OCI-LY7 (cell line): Measurements from ENCODE around the gene IP6K3. TPM values are rescaled to one million over a fixed set of nuclear protein-coding genes. Genes with fewer than 3 reads are reported as not detected.

Experiments
- BruUV-seq: library from RNA; stranded (reverse); fragments of 400-500 nt; replicated peaks from 2 replicates; lab custom pipeline; 2021; lab: Mats Ljungman, UMichigan
- CTCF ChIA-PET: fragments of 300-600 bp; sonication (Branson Sonifier 250); formaldehyde crosslinking; loops from one replicate; lab custom pipeline; 2022; ENCODE audit warnings: antibody characterized with exemption; ENCODE audit not compliant: unreplicated experiment; lab: Charles Lee
- POLR2A ChIA-PET: fragments of 300-600 bp; sonication (Branson Sonifier 250); formaldehyde crosslinking; loops from one replicate; lab custom pipeline; 2022; ENCODE audit warnings: antibody characterized with exemption; lab: Charles Lee
- DNase-seq: peaks from one replicate; pipeline ENCODE4 v3.0.0-alpha.2; 2015; ENCODE audit warnings: low spot score
- H2AFZ ChIP-seq: fragments of 200-600 bp; sonication (generic), shearing (Covaris generic); 2 replicates; pipeline ENCODE4 v1.6.1; 2014; ENCODE audit warnings: mild to moderate bottlenecking, antibody characterized with exemption, low read length, moderate library complexity
- H3K27ac ChIP-seq: fragments of 200-600 bp; sonication (generic); 2 replicates; pipeline ENCODE4 v1.5.1; 2014; ENCODE audit warnings: mixed run types, low read depth, mild to moderate bottlenecking, moderate library complexity, low read length, inconsistent platforms; ENCODE audit not compliant: poor library complexity, severe bottlenecking
- H3K36me3 ChIP-seq: fragments of 200-600 bp; sonication (generic); 2 replicates; pipeline ENCODE4 v1.6.1; 2014; ENCODE audit warnings: mild to moderate bottlenecking, antibody characterized with exemption, low read length, moderate library complexity, mixed read lengths; ENCODE audit not compliant: insufficient read depth
- H3K4me1 ChIP-seq: fragments of 200-600 bp; sonication (generic); 2 replicates; pipeline ENCODE4 v1.5.1; 2014; ENCODE audit warnings: mild to moderate bottlenecking, low read length; ENCODE audit not compliant: insufficient read depth, poor library complexity, severe bottlenecking
- H3K4me2 ChIP-seq: fragments of 200-600 bp; sonication (generic); 2 replicates; pipeline ENCODE4 v1.6.1; 2014; ENCODE audit warnings: mild to moderate bottlenecking, low read length
- H3K4me3 ChIP-seq: fragments of 200-600 bp; sonication (generic); 2 replicates; pipeline ENCODE4 v1.5.1; 2014; ENCODE audit warnings: mild to moderate bottlenecking, low read depth, low read length; ENCODE audit not compliant: poor library complexity, severe bottlenecking
- H3K79me2 ChIP-seq: fragments of 200-600 bp; sonication (generic); 2 replicates; pipeline ENCODE4 v1.6.1; 2016; ENCODE audit warnings: low read depth, mild to moderate bottlenecking, low read length, moderate library complexity, mixed read lengths; ENCODE audit not compliant: insufficient read depth
- H3K9me2 ChIP-seq: fragments of 200-600 bp; sonication (generic); 2 replicates; pipeline ENCODE4 v1.6.1; 2016; ENCODE audit warnings: mild to moderate bottlenecking, low read length, mixed read lengths; ENCODE audit not compliant: insufficient read depth
- H3K9me3 ChIP-seq: fragments of 200-600 bp; sonication (generic); 2 replicates; pipeline ENCODE4 v1.6.1; 2014; ENCODE audit warnings: mild to moderate bottlenecking, mixed run types, low read length, mixed read lengths
- H4K20me1 ChIP-seq: fragments of 200-600 bp; sonication (generic); 2 replicates; pipeline ENCODE4 v1.6.1; 2014; ENCODE audit warnings: mild to moderate bottlenecking, antibody characterized with exemption, low read length, moderate library complexity, mixed read lengths; ENCODE audit not compliant: insufficient read depth
- EZH2phosphoT487 ChIP-seq: fragments of 200-600 bp; sonication (generic); IDR thresholded peaks from 2 replicates; pipeline ENCODE4 v1.6.1; 2018; ENCODE audit warnings: low read depth, borderline replicate concordance, mild to moderate bottlenecking, mixed run types, antibody characterized with exemption, low read length, moderate library complexity, mixed read lengths
- intact Hi-C: fragments of 100-400 bp; cut with micrococcal nuclease; formaldehyde crosslinking; loops from one replicate; pipeline ENCODE4 v1.10.0; 2022; ENCODE audit not compliant: unreplicated experiment
- total RNA-seq, 2 experiments: library from RNA; depleted of rRNA in 1 of 2; stranded (reverse); fragments of >200 nt in 1 of 2; shearing (Covaris generic) in 1 of 2; gene quantifications; 2 replicates each; pipeline ENCODE4 v1.2.3, GENCODE V29; 2014 to 2022
- TF ChIP-seq, protein P1 (sequence below): fragments of 200-600 bp; sonication (generic); conservative IDR thresholded peaks from 2 replicates; pipeline ENCODE4 v1.5.1; 2014; ENCODE audit warnings: mild to moderate bottlenecking, antibody characterized with exemption, low read length, moderate library complexity, mixed read lengths

Gene IP6K3
- total RNA-seq, 2 experiments from 2014 or later = not detected

DNA sequence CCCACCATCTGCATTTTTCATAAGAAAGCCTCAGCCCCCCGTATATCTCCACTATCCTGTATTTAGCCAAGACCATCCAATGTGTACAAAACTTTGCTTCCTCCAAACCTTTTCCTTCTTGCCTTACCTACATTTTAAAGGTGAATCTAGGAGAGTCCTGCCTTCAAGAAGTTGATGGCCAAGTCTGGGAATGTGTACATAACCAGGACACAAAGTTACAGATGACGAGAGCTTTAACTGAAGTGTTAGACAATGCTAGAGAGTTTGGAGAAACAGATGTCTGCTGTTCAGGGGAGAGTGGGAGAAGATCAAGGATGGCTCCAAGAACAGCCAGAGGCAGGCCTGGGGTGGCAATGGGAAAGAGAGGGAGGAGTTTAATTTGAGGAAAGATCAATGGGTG lies 32.9 kb downstream of the IP6K3 start:
- CTCF ChIA-PET = no interaction called here
- BruUV-seq = no TSS peak
- H3K36me3 ChIP-seq = peaks cover 20% of the 10 kb centered on the region
- no peak overlapping the region for H3K4me2 ChIP-seq
- H3K9me3 ChIP-seq = no peaks in the 10 kb centered on the region
- no peak overlapping the region for H2AFZ ChIP-seq
- no peak for DNase-seq
- intact Hi-C loops = loop anchor here (2.0 to 5.0 kb wide), 3 partner anchors 49 to 319 kb away; no protein-coding TSS in a partner anchor
- H4K20me1 ChIP-seq = no peaks in the 10 kb centered on the region
- H3K79me2 ChIP-seq = peaks cover 20% of the 10 kb centered on the region
- POLR2A ChIA-PET = interaction anchor here (0.6 kb wide), 1 partner anchor 11 kb away, joined by 3 read pairs; no protein-coding TSS in a partner anchor
- H3K4me1 ChIP-seq = peaks cover 29% of the 10 kb centered on the region
- H3K9me2 ChIP-seq = no peaks in the 10 kb centered on the region
- no peak overlapping the region for H3K27ac ChIP-seq
- H3K4me3 ChIP-seq = no peak overlapping the region
- TF ChIP-seq EZH2phosphoT487 = no peak
- TF ChIP-seq, protein P1, sequence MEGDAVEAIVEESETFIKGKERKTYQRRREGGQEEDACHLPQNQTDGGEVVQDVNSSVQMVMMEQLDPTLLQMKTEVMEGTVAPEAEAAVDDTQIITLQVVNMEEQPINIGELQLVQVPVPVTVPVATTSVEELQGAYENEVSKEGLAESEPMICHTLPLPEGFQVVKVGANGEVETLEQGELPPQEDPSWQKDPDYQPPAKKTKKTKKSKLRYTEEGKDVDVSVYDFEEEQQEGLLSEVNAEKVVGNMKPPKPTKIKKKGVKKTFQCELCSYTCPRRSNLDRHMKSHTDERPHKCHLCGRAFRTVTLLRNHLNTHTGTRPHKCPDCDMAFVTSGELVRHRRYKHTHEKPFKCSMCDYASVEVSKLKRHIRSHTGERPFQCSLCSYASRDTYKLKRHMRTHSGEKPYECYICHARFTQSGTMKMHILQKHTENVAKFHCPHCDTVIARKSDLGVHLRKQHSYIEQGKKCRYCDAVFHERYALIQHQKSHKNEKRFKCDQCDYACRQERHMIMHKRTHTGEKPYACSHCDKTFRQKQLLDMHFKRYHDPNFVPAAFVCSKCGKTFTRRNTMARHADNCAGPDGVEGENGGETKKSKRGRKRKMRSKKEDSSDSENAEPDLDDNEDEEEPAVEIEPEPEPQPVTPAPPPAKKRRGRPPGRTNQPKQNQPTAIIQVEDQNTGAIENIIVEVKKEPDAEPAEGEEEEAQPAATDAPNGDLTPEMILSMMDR = no peak

GRCh38 chr6:33712914-33713313 lies 33.8 kb downstream of the IP6K3 start:
- Histone ChIP-seq H3K36me3 (peaks cover 28% of the 10 kb centered on the region), H3K4me1 (peaks cover 30% of the 10 kb centered on the region), H3K9me2 (no peaks in the 10 kb centered on the region), H2AFZ (no peak overlapping the region), H3K4me2 (no peak overlapping the region), H3K4me3 (no peak overlapping the region), H3K79me2 (peaks cover 20% of the 10 kb centered on the region), H4K20me1 (no peaks in the 10 kb centered on the region), H3K27ac (no peak overlapping the region), H3K9me3 (no peaks in the 10 kb centered on the region)
- CTCF ChIA-PET = no interaction called here
- TF ChIP-seq, protein P1 = no peak
- TF ChIP-seq EZH2phosphoT487 = no peak
- BruUV-seq = no TSS peak
- POLR2A ChIA-PET = interaction anchor here (0.6 kb wide), 1 partner anchor 10 kb away, joined by 3 read pairs; no protein-coding TSS in a partner anchor
- no peak for DNase-seq
- intact Hi-C loops = loop anchor here (5.0 kb wide), 2 partner anchors 49 to 319 kb away; no protein-coding TSS in a partner anchor
